ENCODE results near the gene SRPK2. TPM values are rescaled to one million over a fixed set of nuclear protein-coding genes. Genes with fewer than 3 reads are reported as not detected.

Gene SRPK2
- total RNA-seq, 1 experiment from 2014 or later: 58.2 TPM

DNA sequence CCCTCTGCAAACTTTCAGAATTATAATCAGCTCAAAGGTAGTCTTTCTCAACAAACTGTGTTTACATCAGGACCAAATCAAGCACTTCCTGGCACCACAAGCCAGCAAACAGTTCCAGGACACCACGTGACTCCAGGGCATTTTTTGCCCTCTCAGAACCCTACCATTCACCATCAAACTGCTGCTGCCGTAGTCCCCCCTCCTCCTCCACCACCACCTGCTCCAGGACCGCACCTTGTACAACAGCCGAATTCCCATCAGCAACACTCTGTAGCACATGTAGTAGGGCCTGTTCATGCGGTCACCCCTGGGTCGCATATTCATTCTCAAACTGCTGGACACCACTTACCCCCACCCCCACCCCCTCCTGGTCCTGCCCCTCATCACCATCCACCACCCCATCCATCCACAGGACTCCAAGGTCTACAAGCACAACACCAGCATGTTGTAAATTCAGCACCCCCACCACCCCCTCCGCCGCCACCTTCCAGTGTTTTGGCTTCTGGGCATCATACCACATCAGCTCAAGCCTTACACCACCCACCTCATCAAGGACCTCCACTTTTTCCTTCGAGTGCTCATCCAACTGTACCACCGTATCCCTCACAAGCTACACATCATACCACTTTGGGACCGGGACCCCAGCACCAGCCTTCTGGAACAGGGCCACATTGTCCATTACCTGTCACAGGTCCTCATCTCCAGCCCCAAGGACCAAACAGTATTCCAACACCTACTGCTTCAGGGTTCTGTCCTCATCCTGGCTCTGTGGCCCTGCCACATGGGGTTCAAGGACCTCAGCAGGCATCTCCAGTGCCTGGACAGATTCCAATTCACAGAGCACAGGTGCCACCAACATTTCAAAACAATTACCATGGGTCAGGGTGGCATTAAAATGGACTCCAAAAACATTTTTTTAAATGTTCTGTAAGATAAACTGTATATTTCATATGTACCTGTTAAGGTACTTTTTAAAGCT lies 276.0 kb downstream of the SRPK2 start:
- H3K4me3 ChIP-seq (ENCODE audit: low read depth in 2 of 2, low read length in 2 of 2): no peak overlapping the region
- TSS peak; percentile 43 for BruUV-seq (replicated peaks)
- no peaks in the 10 kb centered on the region for H3K27me3 ChIP-seq (ENCODE audit: control insufficient read depth, insufficient read depth, low read length)
- H3K36me3 ChIP-seq (ENCODE audit: control insufficient read depth, insufficient read depth, low read length): peaks cover 63% of the 10 kb centered on the region
- CTCF ChIA-PET: no interaction called here
- intact Hi-C loops (cut with micrococcal nuclease; ENCODE audit: unreplicated experiment) (loop anchor here (10.0 kb wide), 1 partner anchor 312 kb away; no protein-coding TSS in a partner anchor), in situ Hi-C loops (cut with HindIII; ENCODE audit: low pct_unique_long_range_greater_than_20kb, low sequenced_read_pairs) (no loop called here)
- POLR2A ChIA-PET: no interaction called here
- H3K4me1 ChIP-seq (ENCODE audit: control insufficient read depth, insufficient read depth, low read length): no peaks in the 10 kb centered on the region; the same call in 1 of the 2 replicates
- peak; percentile 30; the same call in 1 of the 2 replicates for ATAC-seq
- H3K9me3 ChIP-seq (ENCODE audit: control insufficient read depth, insufficient read depth, low read depth, low read length): no peaks in the 10 kb centered on the region
- no peak overlapping the region for H3K27ac ChIP-seq (ENCODE audit: low read length)
- TF ChIP-seq REST (IDR thresholded peaks at IDR 0.05; ENCODE audit: insufficient read depth in 1 of 2, low read depth in 2 of 2, low read length in 1 of 2) (no peak), POLR2AphosphoS5 (IDR thresholded peaks at IDR 0.05; ENCODE audit: low read depth, low read length) (peak; percentile 36; the same call in 1 of the 2 replicates)
- DNase-seq (ENCODE audit: low read depth, low spot score): no peak

DNA sequence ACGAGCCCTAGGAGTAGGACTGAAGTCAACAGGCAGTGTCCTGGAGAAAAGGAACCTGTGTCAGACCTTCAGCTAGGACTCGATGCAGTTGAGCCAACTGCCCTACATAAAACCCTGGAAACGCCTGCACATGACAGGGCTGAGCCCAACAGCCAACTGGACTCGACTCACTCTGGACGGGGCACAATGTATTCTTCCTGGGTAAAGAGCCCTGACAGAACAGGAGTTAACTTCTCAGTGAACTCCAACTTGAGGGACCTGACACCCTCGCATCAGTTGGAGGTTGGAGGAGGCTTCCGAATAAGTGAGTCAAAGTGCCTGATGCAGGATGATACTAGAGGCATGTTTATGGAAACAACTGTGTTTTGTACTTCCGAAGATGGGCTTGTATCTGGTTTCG lies 281.3 kb downstream of the SRPK2 start:
- H3K36me3 ChIP-seq (ENCODE audit: control insufficient read depth, insufficient read depth, low read length): peaks cover 53% of the 10 kb centered on the region
- intact Hi-C loops (cut with micrococcal nuclease; ENCODE audit: unreplicated experiment): no loop called here
- H3K9me3 ChIP-seq (ENCODE audit: control insufficient read depth, insufficient read depth, low read depth, low read length): no peaks in the 10 kb centered on the region
- ATAC-seq (no peak), DNase-seq (ENCODE audit: low read depth, low spot score) (no peak)
- POLR2A ChIA-PET: no interaction called here
- TSS peak; percentile 30 for BruUV-seq (replicated peaks)
- in situ Hi-C loops (cut with HindIII; ENCODE audit: low pct_unique_long_range_greater_than_20kb, low sequenced_read_pairs): no loop called here
- H3K4me1 ChIP-seq (ENCODE audit: control insufficient read depth, insufficient read depth, low read length): no peaks in the 10 kb centered on the region; the same call in 1 of the 2 replicates
- CTCF ChIA-PET: no interaction called here
- no peak overlapping the region for H3K27ac ChIP-seq (ENCODE audit: low read length)
- no peak for TF ChIP-seq SIN3A (IDR thresholded peaks at IDR 0.05; ENCODE audit: borderline replicate concordance, insufficient read depth, low read depth, low read length)
- TF ChIP-seq CTCF (IDR thresholded peaks at IDR 0.05): no peak
- no peak for TF ChIP-seq REST (IDR thresholded peaks at IDR 0.05; ENCODE audit: insufficient read depth in 1 of 2, low read depth in 2 of 2, low read length in 1 of 2)
- TF ChIP-seq POLR2AphosphoS5 (IDR thresholded peaks at IDR 0.05; ENCODE audit: low read depth, low read length): no peak
- no peak for TF ChIP-seq TCF7L2 (IDR thresholded peaks at IDR 0.05; ENCODE audit: low read depth, low read length)
- no peaks in the 10 kb centered on the region for H3K27me3 ChIP-seq (ENCODE audit: control insufficient read depth, insufficient read depth, low read length)
- no peak overlapping the region for H3K4me3 ChIP-seq (ENCODE audit: low read depth in 2 of 2, low read length in 2 of 2)
